PC-9 (cell line): ENCODE results near the gene GAL3ST3.
"Not testable (repeated sequence)": the region's sequence is repeated elsewhere in the genome, so short reads cannot be mapped to it uniquely, and the experiment has no call there.

Experiments used
- EZH2 ChIP-seq: fragments of 200-600 bp; sonication (generic); IDR thresholded peaks from 2 replicates; pipeline ENCODE4 v1.8.0; 2017; ENCODE audit warnings: antibody characterized with exemption, low read depth
- TF ChIP-seq, protein P1 (sequence below): fragments of 200-600 bp; sonication (generic); conservative IDR thresholded peaks from 2 replicates; pipeline ENCODE4 v1.6.1; 2017; ENCODE audit warnings: mixed run types, antibody characterized with exemption, mild to moderate bottlenecking, moderate library complexity

DNA sequence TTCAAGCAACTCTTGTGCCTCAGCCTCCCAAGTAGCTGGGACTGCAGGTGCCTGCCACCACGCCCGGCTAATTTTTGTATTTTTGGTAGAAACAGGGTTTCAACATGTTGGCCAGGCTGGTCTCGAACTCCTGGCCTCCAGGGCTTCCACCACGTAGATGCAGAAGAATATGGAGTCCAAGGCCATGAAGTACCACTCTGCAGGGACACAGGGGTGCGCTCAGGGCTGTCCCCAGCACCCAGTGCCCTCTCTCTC, 25.8 kb downstream of the GAL3ST3 start:
- TF ChIP-seq, protein P1, sequence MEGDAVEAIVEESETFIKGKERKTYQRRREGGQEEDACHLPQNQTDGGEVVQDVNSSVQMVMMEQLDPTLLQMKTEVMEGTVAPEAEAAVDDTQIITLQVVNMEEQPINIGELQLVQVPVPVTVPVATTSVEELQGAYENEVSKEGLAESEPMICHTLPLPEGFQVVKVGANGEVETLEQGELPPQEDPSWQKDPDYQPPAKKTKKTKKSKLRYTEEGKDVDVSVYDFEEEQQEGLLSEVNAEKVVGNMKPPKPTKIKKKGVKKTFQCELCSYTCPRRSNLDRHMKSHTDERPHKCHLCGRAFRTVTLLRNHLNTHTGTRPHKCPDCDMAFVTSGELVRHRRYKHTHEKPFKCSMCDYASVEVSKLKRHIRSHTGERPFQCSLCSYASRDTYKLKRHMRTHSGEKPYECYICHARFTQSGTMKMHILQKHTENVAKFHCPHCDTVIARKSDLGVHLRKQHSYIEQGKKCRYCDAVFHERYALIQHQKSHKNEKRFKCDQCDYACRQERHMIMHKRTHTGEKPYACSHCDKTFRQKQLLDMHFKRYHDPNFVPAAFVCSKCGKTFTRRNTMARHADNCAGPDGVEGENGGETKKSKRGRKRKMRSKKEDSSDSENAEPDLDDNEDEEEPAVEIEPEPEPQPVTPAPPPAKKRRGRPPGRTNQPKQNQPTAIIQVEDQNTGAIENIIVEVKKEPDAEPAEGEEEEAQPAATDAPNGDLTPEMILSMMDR = not testable (repeated sequence)
- not testable (repeated sequence) for TF ChIP-seq EZH2
